ENCODE measurements around the gene STX11.

- TF ChIP-seq CTCF (IDR thresholded peaks at IDR 0.05; ENCODE audit: poor library complexity, severe bottlenecking) (no peak), POLR2AphosphoS5 (IDR thresholded peaks at IDR 0.05) (no peak), SMC3 (conservative IDR thresholded peaks at IDR 0.05; ENCODE audit: poor library complexity) (no peak), EZH2 (IDR thresholded peaks at IDR 0.05; ENCODE audit: borderline replicate concordance, insufficient read depth, low read length, poor library complexity, severe bottlenecking) (no peak)
These were observed 47.2 kb upstream of the STX11 start for GRCh38 chr6:144103026-144103563.

All from neural cell (in vitro differentiated cells).